SK-N-MC (cell line): ENCODE data around the gene GJD3.

Experiments used
- EZH2 ChIP-seq: fragments of 200-600 bp; sonication (generic); IDR thresholded peaks from one replicate; pipeline ENCODE4 v1.6.1; 2017; ENCODE audit warnings: antibody characterized with exemption
- FOXP2 ChIP-seq: optimal IDR thresholded peaks from 2 replicates; pipeline ENCODE3; 2011; ENCODE audit warnings: mild to moderate bottlenecking, moderate library complexity; ENCODE audit not compliant: insufficient read depth; ENCODE audit errors: extremely low read length, control extremely low read depth
- POLR2AphosphoS5 ChIP-seq: IDR thresholded peaks from 2 replicates; pipeline ENCODE4 v1.6.1; 2012; ENCODE audit warnings: mild to moderate bottlenecking, low read depth, low read length, borderline replicate concordance

- no peak for TF ChIP-seq EZH2
- no peak for TF ChIP-seq POLR2AphosphoS5
- TF ChIP-seq FOXP2: no peak
Observed at GRCh38 chr17:40404003-40404402, 39.5 kb upstream of the GJD3 start.
